GM18517 (cell line): ENCODE data around the gene GPAT3.
A peak's percentile ranks its signal among the peaks of the same experiment; 100 is the strongest.
"Not testable (repeated sequence)": the region's sequence is repeated elsewhere in the genome, so short reads cannot be mapped to it uniquely, and the experiment has no call there.

ENCODE experiments used
- ATAC-seq: cut with Tn5 transposase; IDR thresholded peaks from one replicate; pipeline ENCODE4 v1.9.1; 2021; ENCODE audit warnings: mild to moderate bottlenecking, moderate library complexity; ENCODE audit not compliant: unreplicated experiment

Gene GPAT3

GRCh38 chr4:83591730-83592129 lies 55.8 kb downstream of the GPAT3 start:
- ATAC-seq, result no peak

GRCh38 chr4:83599183-83599582 lies 63.3 kb downstream of the GPAT3 start:
- ATAC-seq, result peak; percentile 55

GRCh38 chr4:83603129-83603528 lies 67.2 kb downstream of the GPAT3 start:
- ATAC-seq, result no peak

DNA sequence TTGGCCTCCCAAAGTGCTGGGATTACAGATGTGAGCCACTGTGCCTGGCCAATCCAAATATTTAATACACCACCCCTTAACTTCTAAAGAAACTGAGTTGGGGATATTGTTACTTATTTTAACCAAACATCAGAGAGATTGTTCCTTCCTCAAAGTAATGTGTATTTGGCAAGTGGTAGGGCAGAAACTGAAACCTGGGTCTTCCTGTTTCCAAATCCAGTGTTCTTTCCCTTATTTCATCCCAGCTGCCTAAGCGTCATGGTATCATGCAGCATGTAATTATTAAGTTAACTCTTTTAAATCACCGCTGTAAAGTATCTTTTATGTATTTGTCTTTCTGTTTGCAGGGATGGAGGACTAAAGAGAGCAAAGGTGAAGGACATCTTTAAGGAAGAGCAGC lies 68.4 kb downstream of the GPAT3 start:
- ATAC-seq, result no peak

- no peak for ATAC-seq
Measured at GRCh38 chr4:83605210-83605609, 69.3 kb downstream of the GPAT3 start.

GRCh38 chr4:83605744-83606172 lies 69.8 kb downstream of the GPAT3 start:
- no peak for ATAC-seq

- ATAC-seq, result no peak
Measured at GRCh38 chr4:83606460-83606859, 70.6 kb downstream of the GPAT3 start.

DNA sequence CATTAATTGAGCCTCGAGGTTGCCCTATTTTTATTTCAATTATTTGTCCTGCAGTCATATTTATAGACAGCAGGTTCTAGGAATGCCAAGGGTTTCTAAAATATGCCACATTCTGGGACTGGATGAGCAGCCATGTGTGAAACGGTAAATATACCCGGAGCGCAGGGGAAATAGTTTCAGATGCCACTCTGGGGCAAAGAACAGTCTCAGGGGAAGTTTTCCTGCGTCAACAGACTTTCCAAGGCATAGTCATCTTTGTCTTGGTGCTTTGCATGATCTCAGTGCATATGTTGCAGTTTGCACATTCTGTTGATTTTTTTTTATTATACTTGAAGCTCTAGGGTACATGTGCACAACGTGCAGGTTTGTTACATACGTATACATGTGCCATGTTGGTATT lies 71.0 kb downstream of the GPAT3 start:
- no peak for ATAC-seq

GRCh38 chr4:83609365-83609764 lies 73.5 kb downstream of the GPAT3 start:
- ATAC-seq, result no peak

- ATAC-seq, result no peak
Measured at GRCh38 chr4:83610729-83611128, 74.8 kb downstream of the GPAT3 start.

DNA sequence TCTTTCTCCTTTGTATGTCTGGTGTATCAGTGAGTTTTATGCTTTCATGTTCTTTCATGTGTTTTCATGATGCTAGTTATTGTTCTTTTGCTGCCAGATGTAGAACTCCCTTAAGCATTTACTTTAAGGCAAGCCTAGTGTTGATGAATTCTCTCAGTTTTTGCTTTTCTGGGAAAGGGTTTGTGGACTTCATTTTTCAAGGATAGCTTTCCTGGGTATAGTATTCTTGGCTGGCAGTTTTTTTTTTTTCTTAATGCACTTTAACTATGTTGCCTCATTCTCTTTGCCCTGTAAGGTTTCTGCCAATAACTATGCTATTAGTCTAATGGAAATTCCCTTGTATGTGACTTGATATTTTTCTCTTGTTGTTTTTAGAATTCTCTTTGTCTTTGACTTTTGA lies 77.1 kb downstream of the GPAT3 start:
- ATAC-seq, result no peak

GRCh38 chr4:83613994-83614393 lies 78.1 kb downstream of the GPAT3 start:
- ATAC-seq, result no peak

- ATAC-seq, result no peak
Measured at GRCh38 chr4:83616252-83616651, 80.3 kb downstream of the GPAT3 start.

GRCh38 chr4:83617371-83618035 lies 81.6 kb downstream of the GPAT3 start:
- ATAC-seq, result no peak

DNA sequence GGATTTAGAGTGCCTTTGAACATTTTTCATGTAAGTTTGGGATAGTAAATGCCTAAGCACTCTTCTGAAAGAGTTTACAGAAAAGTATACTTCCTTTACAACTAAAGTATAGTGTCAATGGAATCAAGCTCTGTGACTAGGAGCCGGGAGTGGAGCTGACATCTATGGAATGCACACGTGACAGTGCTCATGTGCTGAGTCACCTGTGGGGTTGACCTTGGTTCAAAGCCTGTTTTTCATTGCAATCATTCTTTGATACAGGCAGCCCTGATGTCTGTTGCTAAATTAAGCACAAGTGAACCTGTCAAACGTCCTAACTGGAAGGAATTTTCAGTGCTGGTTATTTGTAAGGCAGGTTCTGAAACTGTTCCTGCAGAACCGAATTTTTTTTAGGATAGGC lies 82.5 kb downstream of the GPAT3 start:
- no peak for ATAC-seq

GRCh38 chr4:83618991-83619645 lies 83.2 kb downstream of the GPAT3 start:
- ATAC-seq, result no peak

GRCh38 chr4:83622127-83622526 lies 86.2 kb downstream of the GPAT3 start:
- ATAC-seq, result not testable (repeated sequence)

DNA sequence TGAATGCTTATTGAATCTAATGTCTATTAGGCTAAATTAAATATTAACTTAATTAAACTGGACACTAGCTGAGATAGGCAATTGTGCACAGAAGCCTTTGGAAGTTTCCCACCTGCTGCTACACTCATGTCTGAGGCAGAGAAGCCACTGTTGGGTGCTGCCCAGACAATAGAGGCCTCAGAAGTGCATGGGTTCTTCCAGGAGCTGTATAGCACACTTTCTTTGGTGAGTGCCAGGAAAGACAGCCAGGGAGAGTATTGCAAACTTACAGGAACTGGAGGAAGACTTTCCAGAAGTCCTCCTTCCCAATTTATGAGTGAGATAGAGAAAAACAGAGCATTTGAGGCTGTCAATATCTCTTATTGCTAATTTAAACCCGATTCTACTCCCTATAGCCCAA lies 89.9 kb downstream of the GPAT3 start:
- no peak for ATAC-seq

GRCh38 chr4:83626245-83626836 lies 90.4 kb downstream of the GPAT3 start:
- no peak for ATAC-seq

GRCh38 chr4:83629945-83630721 lies 94.2 kb downstream of the GPAT3 start:
- no peak for ATAC-seq

GRCh38 chr4:83631066-83631465 lies 95.2 kb downstream of the GPAT3 start:
- ATAC-seq, result no peak

GRCh38 chr4:83636930-83637329 lies 101.0 kb downstream of the GPAT3 start:
- no peak for ATAC-seq
